ENCODE data around the gene ZFYVE9. TPM values are rescaled to one million over a fixed set of nuclear protein-coding genes. Genes with fewer than 3 reads are reported as not detected.

Gene ZFYVE9
- total and polyA plus RNA-seq, 9 of the 15 experiments (the other 6 are each of a cell fraction or from before 2014, with no cell fraction given), result 0.52 to 14.4 (median 8.9) TPM

DNA sequence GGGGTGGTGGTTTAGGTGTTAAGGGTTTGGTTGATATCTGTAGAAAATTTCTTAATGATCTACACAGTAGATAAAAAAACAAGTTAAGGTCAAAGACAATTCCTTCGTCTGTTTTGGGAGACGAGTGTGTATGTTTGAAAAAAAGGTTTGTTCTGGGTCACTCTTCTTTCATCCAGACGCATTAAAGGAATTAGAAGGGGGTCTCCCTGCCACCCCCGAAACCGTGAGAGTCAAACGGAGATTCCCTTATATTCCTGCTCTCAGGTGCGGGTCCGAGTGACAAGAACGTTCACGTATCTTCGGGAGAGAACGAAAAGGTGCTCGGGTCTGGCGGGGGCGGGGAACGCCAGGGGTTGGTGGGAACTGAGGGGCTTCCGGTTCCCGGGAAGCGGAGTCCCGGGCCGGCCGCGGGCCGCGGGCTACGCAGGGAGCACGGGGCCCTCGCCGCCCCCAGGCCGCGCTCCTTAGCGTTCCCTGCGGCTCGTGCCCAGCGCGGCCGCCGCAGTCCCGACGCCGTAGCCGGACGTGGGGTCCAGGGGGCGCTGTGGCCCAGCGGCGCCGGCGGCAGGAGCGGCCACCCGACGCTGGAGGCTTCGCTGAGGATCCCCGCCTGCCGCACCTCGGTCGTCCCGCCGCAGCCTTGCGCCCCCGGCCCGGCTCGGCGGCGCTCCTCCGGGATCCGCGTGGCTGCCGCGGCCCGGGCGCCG is at the start of gene ZFYVE9 (continued):
- peak; percentile 59 for TF ChIP-seq TAF1 (IDR thresholded peaks at IDR 0.05; ENCODE audit: control insufficient read depth, extremely low read depth, insufficient read depth, low read length, severe bottlenecking)
- TF ChIP-seq TBP (optimal IDR thresholded peaks at IDR 0.05; ENCODE audit: low read depth, low read length), result peak; percentile 79
- TF ChIP-seq POLR2AphosphoS5 (IDR thresholded peaks at IDR 0.05; ENCODE audit: control insufficient read depth, insufficient read depth, low read depth, low read length), result 0 out of 2 replicates have a peak, but pooled peaks have one; percentile 20
- 0 out of 2 replicates have a peak, but pooled peaks have one; percentile 17 for TF ChIP-seq SAFB (IDR thresholded peaks at IDR 0.05; ENCODE audit: borderline replicate concordance, low read depth, low read length)
- no peak for TF ChIP-seq BMI1 (IDR thresholded peaks at IDR 0.05; ENCODE audit: low read length)
- peak; percentile 70; the same call in 1 of the 2 replicates for TF ChIP-seq ZBTB17 (CRISPR knock-in tag; IDR thresholded peaks at IDR 0.05)
- no peak for TF ChIP-seq ZNF436 (CRISPR knock-in tag; IDR thresholded peaks at IDR 0.05)
- TF ChIP-seq, protein P1, sequence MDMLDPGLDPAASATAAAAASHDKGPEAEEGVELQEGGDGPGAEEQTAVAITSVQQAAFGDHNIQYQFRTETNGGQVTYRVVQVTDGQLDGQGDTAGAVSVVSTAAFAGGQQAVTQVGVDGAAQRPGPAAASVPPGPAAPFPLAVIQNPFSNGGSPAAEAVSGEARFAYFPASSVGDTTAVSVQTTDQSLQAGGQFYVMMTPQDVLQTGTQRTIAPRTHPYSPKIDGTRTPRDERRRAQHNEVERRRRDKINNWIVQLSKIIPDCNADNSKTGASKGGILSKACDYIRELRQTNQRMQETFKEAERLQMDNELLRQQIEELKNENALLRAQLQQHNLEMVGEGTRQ (CRISPR knock-in tag; IDR thresholded peaks at IDR 0.05), result no peak
- no peak for TF ChIP-seq HNRNPUL1 (IDR thresholded peaks at IDR 0.05; ENCODE audit: low read length)
- TF ChIP-seq, protein P2, sequence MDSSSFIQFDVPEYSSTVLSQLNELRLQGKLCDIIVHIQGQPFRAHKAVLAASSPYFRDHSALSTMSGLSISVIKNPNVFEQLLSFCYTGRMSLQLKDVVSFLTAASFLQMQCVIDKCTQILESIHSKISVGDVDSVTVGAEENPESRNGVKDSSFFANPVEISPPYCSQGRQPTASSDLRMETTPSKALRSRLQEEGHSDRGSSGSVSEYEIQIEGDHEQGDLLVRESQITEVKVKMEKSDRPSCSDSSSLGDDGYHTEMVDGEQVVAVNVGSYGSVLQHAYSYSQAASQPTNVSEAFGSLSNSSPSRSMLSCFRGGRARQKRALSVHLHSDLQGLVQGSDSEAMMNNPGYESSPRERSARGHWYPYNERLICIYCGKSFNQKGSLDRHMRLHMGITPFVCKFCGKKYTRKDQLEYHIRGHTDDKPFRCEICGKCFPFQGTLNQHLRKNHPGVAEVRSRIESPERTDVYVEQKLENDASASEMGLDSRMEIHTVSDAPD (CRISPR knock-in tag; IDR thresholded peaks at IDR 0.05), result no peak
- peak in 1 of 2 experiments; percentile 94; a peak in 2 of 4 replicates for TF ChIP-seq NONO (IDR thresholded peaks at IDR 0.05; ENCODE audit: low read depth in 2 of 2, low read length in 1 of 2)
- no peak for TF ChIP-seq JUNB (CRISPR knock-in tag; conservative IDR thresholded peaks at IDR 0.05)
- TF ChIP-seq CTBP1 (IDR thresholded peaks at IDR 0.05; ENCODE audit: borderline replicate concordance), result peak; percentile 87; the same call in 1 of the 2 replicates
- no peak for TF ChIP-seq ZBTB8A (IDR thresholded peaks at IDR 0.05; ENCODE audit: partially characterized antibody)
- TF ChIP-seq, protein P3, sequence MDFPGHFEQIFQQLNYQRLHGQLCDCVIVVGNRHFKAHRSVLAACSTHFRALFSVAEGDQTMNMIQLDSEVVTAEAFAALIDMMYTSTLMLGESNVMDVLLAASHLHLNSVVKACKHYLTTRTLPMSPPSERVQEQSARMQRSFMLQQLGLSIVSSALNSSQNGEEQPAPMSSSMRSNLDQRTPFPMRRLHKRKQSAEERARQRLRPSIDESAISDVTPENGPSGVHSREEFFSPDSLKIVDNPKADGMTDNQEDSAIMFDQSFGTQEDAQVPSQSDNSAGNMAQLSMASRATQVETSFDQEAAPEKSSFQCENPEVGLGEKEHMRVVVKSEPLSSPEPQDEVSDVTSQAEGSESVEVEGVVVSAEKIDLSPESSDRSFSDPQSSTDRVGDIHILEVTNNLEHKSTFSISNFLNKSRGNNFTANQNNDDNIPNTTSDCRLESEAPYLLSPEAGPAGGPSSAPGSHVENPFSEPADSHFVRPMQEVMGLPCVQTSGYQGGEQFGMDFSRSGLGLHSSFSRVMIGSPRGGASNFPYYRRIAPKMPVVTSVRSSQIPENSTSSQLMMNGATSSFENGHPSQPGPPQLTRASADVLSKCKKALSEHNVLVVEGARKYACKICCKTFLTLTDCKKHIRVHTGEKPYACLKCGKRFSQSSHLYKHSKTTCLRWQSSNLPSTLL (IDR thresholded peaks at IDR 0.05), result no peak
- TF ChIP-seq HDAC6 (IDR thresholded peaks at IDR 0.05; ENCODE audit: low read depth, low read length), result no peak
- TF ChIP-seq ZNF224 (CRISPR knock-in tag; IDR thresholded peaks at IDR 0.05), result no peak
- TF ChIP-seq RBFOX2 (IDR thresholded peaks at IDR 0.05; ENCODE audit: low read depth, low read length), result no peak
- no peak for TF ChIP-seq NR4A1 (CRISPR knock-in tag; IDR thresholded peaks at IDR 0.05)
- TF ChIP-seq NR4A1 (tag; IDR thresholded peaks at IDR 0.05), result no peak
- TF ChIP-seq SMARCA5 (IDR thresholded peaks at IDR 0.05), result no peak
- TF ChIP-seq TAF7 (tag; IDR thresholded peaks at IDR 0.05), result no peak
- TF ChIP-seq CBFB (CRISPR knock-in tag; IDR thresholded peaks at IDR 0.05), result no peak
- TF ChIP-seq SIRT6 (IDR thresholded peaks at IDR 0.05; ENCODE audit: low read depth, low read length), result no peak
- no peak for TF ChIP-seq SMAD2 (IDR thresholded peaks at IDR 0.05; ENCODE audit: low read depth, low read length)
- no peak for TF ChIP-seq NELFE (IDR thresholded peaks at IDR 0.05; ENCODE audit: insufficient read depth, insufficient read length)
- TF ChIP-seq ZNF212 (CRISPR knock-in tag; IDR thresholded peaks at IDR 0.05), result no peak

All from K562 (cell line).